IPS DF 19.7 (cell line): ENCODE measurements around the gene PRR20B.
"Not testable (repeated sequence)": the region's sequence is repeated elsewhere in the genome, so short reads cannot be mapped to it uniquely, and the experiment has no call there.

Experiments
- DNase-seq: peaks from one replicate; pipeline ENCODE4 v3.0.0-alpha.2; 2013; ENCODE audit warnings: low read depth, low spot score

Gene PRR20B

DNA sequence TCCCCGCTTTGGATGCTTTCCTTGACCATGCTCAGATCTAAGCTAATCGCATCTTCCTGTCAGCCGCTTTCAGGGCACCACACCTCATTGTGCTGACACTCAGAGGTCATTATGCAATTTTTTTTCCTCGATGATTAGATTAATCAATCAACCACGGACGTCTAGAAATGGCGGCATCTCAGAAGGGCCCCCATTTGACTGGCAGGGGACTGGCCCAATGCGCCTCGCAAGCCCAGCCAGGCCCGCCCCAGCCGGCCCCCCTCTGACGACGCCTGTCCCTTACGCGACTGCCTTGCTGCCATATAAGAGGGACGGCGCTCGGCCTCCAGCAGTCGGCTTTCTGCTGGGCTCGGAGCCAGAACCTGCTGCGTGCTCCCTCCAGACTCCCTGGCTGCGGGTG lies at the start of gene PRR20B:
PRR20B (plus strand) TSS at position 301 of the 400 bp plus-strand sequence. CDS start 387 bp downstream, outside the sequence.
- DNase-seq, result not testable (repeated sequence)

DNA sequence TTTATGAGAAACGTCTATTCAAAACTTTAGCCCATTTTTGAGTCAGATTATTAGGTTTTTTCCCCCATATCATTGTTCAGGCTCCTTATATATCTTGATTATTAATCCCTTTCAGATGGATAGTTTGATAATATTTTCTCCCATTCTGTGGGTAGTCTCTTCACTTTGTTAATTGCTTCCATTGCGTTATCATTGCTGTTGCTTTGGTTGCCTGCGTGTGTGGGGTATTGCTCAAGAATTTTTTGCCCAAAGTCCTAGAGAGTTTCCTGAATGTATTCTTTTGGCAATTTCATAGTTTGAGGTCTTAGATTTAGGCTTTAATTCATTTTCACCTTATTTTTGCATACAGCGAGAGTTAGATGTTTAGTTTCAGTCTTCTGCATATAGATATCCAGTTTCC lies 32.3 kb upstream of the PRR20B start:
- DNase-seq, result no peak

DNA sequence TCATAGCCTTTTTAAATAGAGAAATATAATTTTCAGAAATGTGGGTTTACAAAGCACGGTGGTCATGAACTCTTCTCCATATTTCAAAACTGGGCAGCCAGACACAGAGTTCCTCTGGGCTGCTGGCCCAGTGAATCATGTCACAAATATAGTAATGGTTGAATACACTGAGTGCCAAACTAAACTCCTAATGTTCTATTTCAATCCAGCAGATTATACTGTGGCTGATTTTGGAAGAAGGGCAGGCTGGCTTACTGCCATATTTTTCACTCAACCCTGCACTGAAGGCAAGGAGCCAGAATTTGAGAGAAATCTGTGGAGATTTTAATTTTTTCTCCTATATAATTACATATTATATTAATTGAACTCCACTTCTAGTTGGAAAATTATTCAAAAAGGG lies 23.6 kb upstream of the PRR20B start:
- no peak for DNase-seq

DNA sequence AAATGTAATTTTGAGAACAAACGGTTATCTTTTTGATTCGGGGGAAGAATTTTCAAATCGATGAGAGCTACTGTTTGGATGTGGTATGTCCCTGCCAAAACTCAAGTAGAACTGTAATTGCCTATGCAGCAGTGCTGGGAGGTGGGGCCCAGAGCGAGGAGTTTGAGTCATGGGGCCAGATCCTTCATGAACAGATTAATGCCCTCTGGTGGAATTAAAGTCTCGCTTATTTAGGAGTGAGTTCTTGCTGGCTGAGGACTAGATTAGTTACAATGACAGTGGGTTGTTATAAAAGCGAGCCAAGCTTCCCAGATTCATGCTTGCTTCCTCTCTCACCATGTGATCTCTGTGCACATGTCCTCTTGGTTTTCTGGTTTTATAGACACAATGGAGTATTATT lies 18.4 kb upstream of the PRR20B start:
- no peak for DNase-seq

DNA sequence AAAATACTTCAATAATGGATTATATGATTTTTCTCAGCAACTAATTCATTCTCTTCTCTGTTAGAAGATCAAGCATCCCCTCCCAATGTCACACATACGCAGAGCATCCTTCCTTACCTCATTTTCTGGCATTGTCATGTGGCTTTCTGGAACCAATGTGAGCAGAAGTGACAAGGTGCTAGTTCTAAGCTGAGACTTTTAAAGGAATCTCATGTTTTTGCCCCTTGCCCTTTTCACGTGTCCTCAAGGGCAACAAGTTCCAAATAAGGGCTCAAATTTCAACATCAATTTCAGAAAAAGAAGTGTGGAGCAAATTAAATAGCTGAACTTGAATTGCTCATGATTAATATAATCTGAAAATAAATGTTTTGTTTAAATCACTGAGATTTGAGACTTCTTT lies 11.2 kb upstream of the PRR20B start:
- no peak for DNase-seq

DNA sequence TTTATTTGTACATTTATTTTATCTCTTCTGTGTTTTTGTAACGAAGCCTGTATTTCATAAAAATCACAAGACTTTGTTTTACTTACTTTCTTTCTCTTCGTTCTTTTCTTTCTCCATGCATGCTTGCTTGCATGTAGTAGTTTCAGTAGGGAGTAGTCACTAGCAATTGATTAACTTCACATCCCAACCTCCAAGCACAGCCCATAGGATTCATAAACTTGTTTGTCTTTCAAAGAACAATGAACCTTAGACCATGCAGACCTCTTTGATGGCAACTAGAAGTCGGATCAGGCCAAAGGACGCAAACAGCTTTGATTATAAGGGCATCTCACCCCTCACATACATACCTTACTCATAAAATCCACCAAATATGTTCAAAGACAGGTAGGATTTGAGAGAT lies 9.7 kb upstream of the PRR20B start:
- no peak for DNase-seq

DNA sequence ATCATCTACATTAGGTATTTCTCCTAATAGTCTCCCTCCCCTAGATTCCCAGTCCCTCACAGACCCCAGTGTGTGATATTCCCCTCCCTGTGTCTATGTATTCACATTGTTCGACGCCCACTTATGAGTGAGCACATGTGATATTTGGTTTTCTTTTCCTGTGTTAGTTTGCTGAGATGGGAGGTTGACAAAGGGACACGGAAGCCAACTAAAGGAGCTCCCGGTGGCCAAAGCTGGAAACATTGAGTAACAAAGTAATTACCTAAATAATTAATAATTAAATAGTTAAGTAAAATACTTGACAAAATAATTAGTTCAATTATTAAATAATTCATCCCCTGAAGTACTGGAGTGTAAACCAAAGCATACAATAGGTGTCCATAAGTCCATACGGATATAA lies 8.3 kb upstream of the PRR20B start:
- no peak for DNase-seq

DNA sequence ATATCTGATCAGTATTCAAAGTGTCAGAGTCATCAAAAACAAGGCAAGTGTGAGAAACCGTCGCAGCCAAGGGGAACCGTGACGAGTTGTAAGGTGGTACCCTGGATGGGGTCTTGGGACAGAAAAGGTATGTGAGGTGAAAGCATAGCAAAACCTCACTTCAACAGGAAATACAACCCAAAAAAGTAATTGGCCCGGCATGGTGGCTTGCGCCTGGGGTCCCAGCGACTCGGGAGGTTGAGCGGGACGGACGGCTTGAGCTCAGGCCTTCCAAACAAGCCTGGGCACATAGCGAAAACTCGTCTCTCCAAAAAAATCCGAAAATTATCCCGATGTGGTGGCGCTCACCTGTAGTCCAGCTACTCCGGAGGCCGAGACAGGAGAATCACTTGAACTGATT lies 7.5 kb upstream of the PRR20B start:
- not testable (repeated sequence) for DNase-seq

DNA sequence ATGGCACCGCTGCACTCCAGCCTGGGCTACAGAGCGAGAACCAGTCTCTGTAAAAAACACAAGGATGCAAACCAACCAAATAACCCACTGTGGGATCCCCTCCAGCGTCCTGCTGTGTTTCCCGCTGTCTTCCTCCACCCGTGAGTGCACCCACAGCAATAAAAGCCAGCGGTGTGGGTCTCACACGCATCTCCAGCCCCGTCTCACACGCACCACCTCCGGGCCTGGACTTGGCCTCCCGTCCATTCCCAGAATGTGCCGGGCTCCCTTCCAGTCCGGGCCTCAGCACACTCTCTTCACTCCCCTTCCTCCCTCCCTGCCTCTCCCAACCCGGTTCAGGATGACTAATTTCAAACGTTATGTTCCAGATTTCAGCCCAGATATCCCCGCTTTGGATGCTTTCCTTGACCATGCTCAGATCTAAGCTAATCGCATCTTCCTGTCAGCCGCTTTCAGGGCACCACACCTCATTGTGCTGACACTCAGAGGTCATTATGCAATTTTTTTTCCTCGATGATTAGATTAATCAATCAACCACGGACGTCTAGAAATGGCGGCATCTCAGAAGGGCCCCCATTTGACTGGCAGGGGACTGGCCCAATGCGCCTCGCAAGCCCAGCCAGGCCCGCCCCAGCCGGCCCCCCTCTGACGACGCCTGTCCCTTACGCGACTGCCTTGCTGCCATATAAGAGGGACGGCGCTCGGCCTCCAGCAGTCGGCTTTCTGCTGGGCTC lies 6.9 kb upstream of the PRR20B start, which contains the start of gene PRR20A:
PRR20A (plus strand) TSS at position 684 of the 734 bp plus-strand sequence. CDS start 387 bp downstream, outside the sequence.
- DNase-seq, result not testable (repeated sequence)

DNA sequence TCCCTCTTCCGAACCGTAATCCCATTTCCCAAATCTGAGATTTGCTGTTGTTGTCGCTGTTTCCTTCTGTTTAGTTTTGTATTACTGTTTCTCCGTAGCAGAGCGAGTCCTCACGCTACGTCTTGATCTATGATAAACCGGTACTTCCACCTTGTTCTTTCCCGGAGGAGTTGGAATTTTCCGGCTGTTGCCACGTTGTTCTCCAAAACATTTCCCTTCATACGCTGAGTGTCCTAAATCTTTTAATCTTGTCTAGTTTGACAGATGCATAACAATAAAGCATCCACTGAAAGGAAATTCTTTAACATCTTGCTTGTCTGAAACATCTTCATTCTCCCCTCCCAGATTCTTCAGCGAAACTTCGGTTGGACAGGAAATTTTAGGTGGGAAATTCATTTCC lies 818 bp downstream of the PRR20B start:
- DNase-seq, result not testable (repeated sequence)

DNA sequence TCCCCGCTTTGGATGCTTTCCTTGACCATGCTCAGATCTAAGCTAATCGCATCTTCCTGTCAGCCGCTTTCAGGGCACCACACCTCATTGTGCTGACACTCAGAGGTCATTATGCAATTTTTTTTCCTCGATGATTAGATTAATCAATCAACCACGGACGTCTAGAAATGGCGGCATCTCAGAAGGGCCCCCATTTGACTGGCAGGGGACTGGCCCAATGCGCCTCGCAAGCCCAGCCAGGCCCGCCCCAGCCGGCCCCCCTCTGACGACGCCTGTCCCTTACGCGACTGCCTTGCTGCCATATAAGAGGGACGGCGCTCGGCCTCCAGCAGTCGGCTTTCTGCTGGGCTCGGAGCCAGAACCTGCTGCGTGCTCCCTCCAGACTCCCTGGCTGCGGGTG lies 6.5 kb downstream of the PRR20B start, which contains the start of gene PRR20C:
PRR20C (plus strand) TSS at position 301 of the 400 bp plus-strand sequence. CDS start 387 bp downstream, outside the sequence.
- not testable (repeated sequence) for DNase-seq

DNA sequence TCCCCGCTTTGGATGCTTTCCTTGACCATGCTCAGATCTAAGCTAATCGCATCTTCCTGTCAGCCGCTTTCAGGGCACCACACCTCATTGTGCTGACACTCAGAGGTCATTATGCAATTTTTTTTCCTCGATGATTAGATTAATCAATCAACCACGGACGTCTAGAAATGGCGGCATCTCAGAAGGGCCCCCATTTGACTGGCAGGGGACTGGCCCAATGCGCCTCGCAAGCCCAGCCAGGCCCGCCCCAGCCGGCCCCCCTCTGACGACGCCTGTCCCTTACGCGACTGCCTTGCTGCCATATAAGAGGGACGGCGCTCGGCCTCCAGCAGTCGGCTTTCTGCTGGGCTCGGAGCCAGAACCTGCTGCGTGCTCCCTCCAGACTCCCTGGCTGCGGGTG lies 13.0 kb downstream of the PRR20B start, which contains the start of gene PRR20D:
PRR20D (plus strand) TSS at position 301 of the 400 bp plus-strand sequence. CDS start 387 bp downstream, outside the sequence.
- not testable (repeated sequence) for DNase-seq

DNA sequence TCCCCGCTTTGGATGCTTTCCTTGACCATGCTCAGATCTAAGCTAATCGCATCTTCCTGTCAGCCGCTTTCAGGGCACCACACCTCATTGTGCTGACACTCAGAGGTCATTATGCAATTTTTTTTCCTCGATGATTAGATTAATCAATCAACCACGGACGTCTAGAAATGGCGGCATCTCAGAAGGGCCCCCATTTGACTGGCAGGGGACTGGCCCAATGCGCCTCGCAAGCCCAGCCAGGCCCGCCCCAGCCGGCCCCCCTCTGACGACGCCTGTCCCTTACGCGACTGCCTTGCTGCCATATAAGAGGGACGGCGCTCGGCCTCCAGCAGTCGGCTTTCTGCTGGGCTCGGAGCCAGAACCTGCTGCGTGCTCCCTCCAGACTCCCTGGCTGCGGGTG lies 19.6 kb downstream of the PRR20B start, which contains the start of gene PRR20E:
PRR20E (plus strand) TSS at position 301 of the 400 bp plus-strand sequence. CDS start 387 bp downstream, outside the sequence.
- not testable (repeated sequence) for DNase-seq

DNA sequence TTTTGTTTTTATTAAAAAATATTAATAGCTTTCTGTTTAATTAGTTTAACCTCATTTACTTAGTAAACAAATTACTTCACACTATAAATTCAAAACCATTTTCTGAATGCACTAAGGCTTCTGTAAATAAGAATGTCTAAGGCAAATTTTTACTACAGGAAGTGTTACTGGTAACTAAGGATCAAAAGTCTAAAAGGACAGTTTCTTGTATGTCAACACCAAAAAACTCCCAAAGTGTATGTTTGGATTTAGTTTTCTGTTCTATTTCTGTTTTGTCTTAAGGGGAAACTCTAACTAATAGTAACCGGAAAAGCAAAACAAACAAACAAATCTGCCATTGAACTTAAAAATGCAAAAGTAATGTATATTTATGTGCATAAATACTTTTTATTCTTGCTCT lies 44.4 kb downstream of the PRR20B start:
- no peak for DNase-seq
